GM19193 (cell line): ENCODE measurements around the gene MICU2.

Source experiments
- POLR2A ChIP-seq: IDR thresholded peaks from 4 replicates; pipeline ENCODE4 v1.6.1; 2011; ENCODE audit not compliant: insufficient read depth, insufficient read length; ENCODE audit errors: extremely low read depth

The MICU2 gene

DNA sequence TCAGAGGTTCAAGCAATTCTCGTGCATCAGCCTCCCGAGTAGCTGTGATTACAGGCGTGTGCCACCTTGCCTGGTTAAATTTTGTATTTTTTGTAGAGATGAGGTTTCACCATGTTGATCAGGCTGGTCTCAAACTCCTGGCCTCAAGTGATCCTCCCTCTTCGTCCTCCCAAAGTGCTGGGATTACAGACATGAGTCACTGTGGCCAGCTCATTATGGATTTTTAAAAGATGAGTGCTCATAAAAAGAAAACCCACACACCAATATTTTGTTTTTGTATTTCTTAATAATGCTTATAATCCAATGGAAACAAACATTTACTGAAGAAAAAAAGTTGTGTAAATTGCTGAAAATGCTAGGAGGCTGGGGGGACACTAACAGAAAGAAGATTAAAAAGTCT is 5.0 kb upstream of the MICU2 start:
- TF ChIP-seq POLR2A = no peak

GRCh38 chr13:21606796-21607195 is 2.8 kb upstream of the MICU2 start:
- TF ChIP-seq POLR2A = no peak

DNA sequence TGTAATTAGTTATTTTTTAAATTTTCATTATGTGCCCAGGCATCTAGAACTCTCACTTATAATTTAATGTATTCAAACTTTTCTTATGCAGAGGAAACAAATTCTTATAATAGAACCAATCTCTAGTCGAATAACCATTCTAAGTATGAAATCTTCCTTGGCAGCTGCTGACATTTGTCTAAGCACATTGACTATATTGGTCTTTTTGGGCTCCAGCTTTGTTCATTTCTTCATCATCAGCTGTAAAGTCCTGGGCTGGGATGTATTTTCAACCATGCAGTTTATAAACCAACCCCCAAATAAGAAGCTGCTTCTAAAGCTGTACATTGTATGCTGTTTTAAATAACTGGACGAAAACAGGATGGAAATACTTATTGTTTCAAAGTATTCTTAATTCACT is 2.3 kb upstream of the MICU2 start:
- no peak for TF ChIP-seq POLR2A

DNA sequence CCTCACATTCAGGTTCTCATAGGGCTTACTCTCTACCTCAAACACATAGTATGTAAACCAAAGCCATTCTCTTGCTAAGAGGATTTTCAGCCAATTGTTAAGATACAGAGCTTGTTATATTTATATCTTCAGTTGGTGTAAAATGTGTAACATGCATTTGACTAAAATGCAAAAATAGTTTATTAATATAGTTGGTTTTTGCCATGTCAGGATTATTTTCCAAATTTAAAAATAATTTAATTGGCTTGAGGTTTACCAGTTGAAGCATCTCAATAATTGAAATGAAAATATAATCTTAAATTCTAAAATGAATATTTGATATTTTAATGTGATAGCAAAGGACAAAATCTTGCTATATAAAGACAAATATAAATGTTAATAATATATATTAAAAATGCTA is 7.2 kb downstream of the MICU2 start:
- no peak for TF ChIP-seq POLR2A

DNA sequence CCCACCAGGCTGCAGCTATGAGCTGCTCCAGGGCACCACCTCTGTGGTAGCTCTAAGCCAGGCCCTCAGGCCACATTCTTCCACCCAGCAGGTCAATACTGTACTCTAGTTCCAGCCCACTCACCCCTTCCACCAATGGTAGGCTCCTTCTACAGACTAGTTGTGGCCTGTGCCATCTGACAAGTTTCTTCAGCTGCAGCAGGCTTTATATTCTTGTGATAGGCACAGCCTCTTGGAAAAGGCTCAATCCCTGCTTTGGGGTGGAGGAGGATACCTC is 8.5 kb downstream of the MICU2 start:
- TF ChIP-seq POLR2A = no peak

DNA sequence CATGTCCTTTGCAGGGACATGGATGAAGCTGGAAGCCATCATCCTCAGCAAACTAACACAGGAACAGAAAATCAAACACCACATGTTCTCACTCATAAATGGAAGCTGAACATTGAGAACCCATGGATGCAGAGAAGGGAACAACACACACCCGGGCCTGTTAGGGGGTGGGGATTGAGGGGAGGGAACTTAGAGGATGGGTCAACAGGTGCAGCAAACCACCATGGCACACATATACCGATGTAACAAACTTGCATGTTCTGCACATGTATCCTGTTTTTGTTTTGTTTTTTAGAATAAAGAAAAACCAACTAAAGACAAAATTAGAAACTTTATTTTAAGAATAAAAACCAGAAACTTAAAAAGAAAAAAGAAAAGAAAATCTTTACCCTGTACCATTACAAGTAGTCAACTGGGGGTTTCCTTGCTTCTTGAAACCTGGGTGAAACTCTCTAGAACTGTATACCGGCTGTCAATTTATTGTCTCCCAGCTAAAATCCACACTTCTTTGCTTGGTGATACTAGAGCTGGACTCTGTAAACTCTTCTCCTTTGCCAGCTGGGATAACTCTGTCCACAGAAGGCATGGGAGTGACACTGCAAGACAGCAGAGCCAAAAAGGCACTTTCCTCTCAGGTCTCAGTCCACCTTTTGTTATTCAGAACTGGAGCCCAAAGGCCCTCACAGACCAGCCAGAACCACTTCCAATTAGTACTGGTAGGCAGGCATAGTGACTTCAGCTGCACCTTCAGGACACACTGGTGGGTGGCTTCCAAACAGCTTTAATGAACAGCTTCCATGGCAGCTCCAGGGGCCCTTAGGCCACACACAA is 9.0 kb downstream of the MICU2 start:
- TF ChIP-seq POLR2A = no peak

GRCh38 chr13:21590231-21590630 is 13.7 kb downstream of the MICU2 start:
- TF ChIP-seq POLR2A = no peak

GRCh38 chr13:21584973-21585592 is 18.9 kb downstream of the MICU2 start:
- TF ChIP-seq POLR2A = no peak

DNA sequence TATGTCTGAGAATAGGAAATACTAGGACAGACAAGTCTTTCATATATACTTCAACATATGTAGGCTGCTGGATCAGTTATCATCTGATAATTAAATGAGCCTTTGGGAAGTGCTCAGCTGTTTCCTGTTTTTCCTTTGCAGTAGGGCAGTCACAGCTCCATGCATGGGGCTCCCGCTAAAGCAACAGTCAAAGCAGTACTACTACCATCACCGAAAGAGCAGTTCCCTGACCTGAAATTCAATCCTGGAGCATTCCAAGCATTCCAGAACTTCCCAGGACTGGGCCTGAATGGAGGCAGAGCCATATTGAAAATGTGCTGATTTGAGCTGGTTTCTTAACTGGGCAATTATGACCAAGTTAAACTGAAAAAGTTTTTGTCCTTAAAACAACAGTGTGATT is 20.5 kb downstream of the MICU2 start:
- no peak for TF ChIP-seq POLR2A

- TF ChIP-seq POLR2A = no peak
Observed at GRCh38 chr13:21580736-21581135, 23.2 kb downstream of the MICU2 start.

DNA sequence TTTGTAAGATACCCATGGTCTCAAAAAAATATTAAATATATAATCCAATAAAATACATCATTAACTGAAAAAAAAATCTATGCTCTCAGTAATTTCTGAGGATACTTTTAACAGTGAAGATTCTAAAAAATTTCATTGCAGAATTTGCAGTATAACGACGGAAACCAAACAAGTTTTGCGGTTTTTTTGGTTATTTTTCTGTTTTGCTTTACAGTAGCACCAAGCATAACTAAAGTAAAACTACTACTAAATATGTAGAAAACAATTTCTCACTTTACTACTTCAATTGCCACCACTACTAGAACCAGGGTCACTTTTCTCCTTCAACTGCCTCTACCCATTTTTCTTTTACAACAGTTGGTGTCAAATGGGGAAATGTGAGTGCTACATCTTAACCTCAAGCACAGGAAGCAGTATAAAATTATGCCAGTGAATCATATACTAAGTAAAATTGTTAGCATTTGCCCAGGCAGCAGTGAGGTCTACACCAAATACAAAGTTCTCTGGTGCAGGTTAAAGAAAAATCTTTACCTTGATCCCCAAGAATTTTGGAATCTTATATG is 24.1 kb downstream of the MICU2 start:
- TF ChIP-seq POLR2A = no peak

GRCh38 chr13:21578748-21579147 is 25.2 kb downstream of the MICU2 start:
- no peak for TF ChIP-seq POLR2A

- TF ChIP-seq POLR2A = no peak
Observed at GRCh38 chr13:21576426-21576825, 27.5 kb downstream of the MICU2 start.

DNA sequence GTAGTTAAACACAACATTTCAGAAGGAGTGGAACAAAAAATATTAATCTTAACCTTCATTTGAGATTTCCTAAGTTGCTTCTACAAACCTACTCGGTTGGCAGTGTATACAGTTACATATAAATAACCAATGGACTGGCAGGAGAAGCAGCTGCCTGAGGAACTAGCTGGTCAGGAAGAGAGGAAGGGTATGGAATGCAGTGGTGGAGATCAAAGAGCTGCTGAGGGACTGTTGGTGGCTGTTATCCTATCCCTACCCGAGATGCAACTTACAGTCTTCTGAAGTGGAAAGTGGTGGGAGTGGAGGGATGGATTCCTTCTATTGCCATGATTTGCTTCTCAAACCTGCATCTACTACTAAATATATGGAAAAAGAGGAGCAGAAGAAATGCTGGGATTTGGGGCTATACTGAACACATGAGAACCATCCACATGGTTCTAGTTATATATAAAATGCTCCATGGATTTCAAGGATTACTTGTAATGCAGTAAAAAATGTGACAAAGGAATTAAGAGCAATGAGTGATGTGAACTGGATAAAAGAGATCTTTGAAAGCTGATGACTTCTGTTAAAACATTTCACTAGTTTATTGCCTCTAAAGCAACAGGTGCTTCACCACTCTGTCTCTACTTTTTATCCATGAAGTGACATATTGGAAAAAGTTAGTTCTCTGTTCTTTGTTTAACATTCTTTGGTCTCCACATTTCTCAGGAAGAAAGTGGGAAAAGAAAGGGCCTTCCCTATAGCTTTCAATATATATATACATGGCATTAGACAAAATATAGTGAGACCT is 29.9 kb downstream of the MICU2 start:
- TF ChIP-seq POLR2A = no peak

DNA sequence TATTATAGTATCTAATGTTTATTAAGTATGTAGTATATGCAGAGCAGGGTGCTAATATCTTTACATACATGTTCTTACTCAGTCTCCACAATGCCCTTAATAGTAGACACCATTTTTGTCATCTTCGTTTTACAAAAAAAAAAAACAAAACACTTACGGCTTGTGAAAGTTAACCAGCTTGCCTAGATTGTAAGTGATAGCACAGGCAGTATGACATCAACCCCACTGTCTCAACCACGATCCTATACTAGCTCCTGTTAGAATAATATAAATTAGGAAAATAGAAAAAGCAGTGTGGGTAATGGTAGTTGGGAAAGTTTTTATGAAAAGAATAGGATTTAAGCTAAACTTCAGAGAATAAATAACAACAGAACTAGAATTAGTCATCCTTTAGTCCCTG is 34.3 kb downstream of the MICU2 start:
- TF ChIP-seq POLR2A = no peak
